Endothelial cell (in vitro differentiated cells): Measurements from ENCODE around the gene RAX2. TPM values are rescaled to one million over a fixed set of nuclear protein-coding genes. Genes with fewer than 3 reads are reported as not detected.

Source experiments
- DNase-seq: peaks from one replicate; pipeline ENCODE4 v3.0.0; 2021; ENCODE audit warnings: low spot score
- H3K27ac Mint-ChIP-seq: one replicate; pipeline ENCODE4 v1.8.0; 2021; ENCODE audit warnings: mixed read lengths, inconsistent platforms; ENCODE audit not compliant: unreplicated experiment
- H3K27me3 Mint-ChIP-seq: one replicate; pipeline ENCODE4 v1.8.0; 2021; ENCODE audit warnings: mild to moderate bottlenecking, moderate library complexity, mixed read lengths, inconsistent platforms; ENCODE audit not compliant: unreplicated experiment
- H3K36me3 Mint-ChIP-seq: one replicate; pipeline ENCODE4 v1.8.0; 2021; ENCODE audit warnings: mild to moderate bottlenecking, low read depth, mixed read lengths, inconsistent platforms; ENCODE audit not compliant: unreplicated experiment
- H3K4me1 Mint-ChIP-seq: one replicate; pipeline ENCODE4 v1.8.0; 2021; ENCODE audit warnings: mild to moderate bottlenecking, mixed read lengths, inconsistent platforms; ENCODE audit not compliant: unreplicated experiment
- H3K4me3 Mint-ChIP-seq: one replicate; pipeline ENCODE4 v1.8.0; 2021; ENCODE audit warnings: mild to moderate bottlenecking, mixed read lengths, inconsistent platforms; ENCODE audit not compliant: unreplicated experiment
- H3K9me3 Mint-ChIP-seq: one replicate; pipeline ENCODE4 v1.8.0; 2021; ENCODE audit warnings: mixed read lengths, inconsistent platforms; ENCODE audit not compliant: unreplicated experiment
- total RNA-seq: library from RNA; stranded (reverse); fragmentation: NEBNext Ultra II Directional; extraction: Animal tissue kit (Norgen Biotek cat#: 25700); gene quantifications from one replicate; pipeline ENCODE4 v1.2.1, GENCODE V29; 2021; ENCODE audit not compliant: unreplicated experiment
- TF ChIP-seq, protein P1 (sequence below): fragments of 200-600 bp; sonication (generic); IDR thresholded peaks from one replicate; pipeline ENCODE4 v1.5.0; 2021; ENCODE audit warnings: antibody characterized with exemption; ENCODE audit not compliant: unreplicated experiment

RAX2 gene
- total RNA-seq, 1 donor from 2014 or later = not detected

DNA sequence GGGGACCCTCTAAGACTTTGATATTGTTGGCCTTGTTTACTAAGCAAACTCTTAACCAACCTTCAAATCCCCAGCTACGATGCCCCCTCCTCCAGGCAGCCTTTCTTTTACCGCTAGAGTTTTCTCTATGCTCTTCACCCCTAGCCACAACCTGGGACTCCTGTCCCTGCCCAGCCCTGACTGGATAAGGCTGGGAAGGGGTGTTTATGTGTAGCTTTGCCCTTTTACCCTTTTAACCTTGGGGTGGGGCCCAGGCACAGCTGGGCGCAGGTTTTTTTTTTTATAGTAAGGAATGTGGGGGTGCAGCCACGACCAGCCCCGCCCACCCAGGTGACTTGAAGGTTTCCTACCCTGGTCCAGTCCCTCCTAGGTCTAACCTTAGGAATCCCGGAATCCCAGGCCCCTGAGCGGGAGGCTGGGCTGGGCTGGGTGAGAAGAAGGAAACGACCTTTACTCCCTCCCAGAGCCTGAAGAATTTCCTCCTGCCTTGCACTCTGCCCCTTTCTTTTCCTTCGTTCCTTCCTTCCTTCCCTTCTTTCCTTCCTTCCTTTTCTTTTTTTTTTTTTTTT is 51.6 kb downstream of the RAX2 start:
- H3K9me3 Mint-ChIP-seq = no peaks in the 10 kb centered on the region
- H3K36me3 Mint-ChIP-seq = no peaks in the 10 kb centered on the region
- TF ChIP-seq, protein P1, sequence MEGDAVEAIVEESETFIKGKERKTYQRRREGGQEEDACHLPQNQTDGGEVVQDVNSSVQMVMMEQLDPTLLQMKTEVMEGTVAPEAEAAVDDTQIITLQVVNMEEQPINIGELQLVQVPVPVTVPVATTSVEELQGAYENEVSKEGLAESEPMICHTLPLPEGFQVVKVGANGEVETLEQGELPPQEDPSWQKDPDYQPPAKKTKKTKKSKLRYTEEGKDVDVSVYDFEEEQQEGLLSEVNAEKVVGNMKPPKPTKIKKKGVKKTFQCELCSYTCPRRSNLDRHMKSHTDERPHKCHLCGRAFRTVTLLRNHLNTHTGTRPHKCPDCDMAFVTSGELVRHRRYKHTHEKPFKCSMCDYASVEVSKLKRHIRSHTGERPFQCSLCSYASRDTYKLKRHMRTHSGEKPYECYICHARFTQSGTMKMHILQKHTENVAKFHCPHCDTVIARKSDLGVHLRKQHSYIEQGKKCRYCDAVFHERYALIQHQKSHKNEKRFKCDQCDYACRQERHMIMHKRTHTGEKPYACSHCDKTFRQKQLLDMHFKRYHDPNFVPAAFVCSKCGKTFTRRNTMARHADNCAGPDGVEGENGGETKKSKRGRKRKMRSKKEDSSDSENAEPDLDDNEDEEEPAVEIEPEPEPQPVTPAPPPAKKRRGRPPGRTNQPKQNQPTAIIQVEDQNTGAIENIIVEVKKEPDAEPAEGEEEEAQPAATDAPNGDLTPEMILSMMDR = no peak
- DNase-seq = no peak
- peaks cover 3% of the 10 kb centered on the region for H3K27me3 Mint-ChIP-seq
- no peak overlapping the region for H3K4me3 Mint-ChIP-seq
- H3K27ac Mint-ChIP-seq = no peak overlapping the region
- peaks cover 2% of the 10 kb centered on the region for H3K4me1 Mint-ChIP-seq

DNA sequence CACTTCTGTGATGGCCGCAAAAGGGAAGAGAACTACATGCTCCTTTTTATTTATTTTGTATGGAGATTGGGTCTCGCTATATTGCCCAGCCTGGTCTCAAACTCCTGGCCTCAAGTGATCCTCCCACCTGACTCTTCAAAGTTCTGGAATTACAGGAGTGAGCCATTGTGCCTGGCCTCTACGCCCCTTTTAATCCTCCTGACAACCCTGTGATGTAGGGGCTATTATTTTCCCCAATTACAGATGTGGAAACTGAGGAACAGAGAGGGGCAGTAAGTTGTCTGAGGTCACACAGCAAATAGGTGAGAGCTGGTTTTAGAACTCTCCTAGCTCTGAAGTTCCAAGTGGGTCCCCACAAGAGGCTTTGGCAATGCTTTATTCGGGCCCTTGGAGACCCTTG is 52.2 kb downstream of the RAX2 start:
- H3K4me3 Mint-ChIP-seq = no peak overlapping the region
- H3K4me1 Mint-ChIP-seq = peaks cover 2% of the 10 kb centered on the region
- TF ChIP-seq, protein P1 = no peak
- no peak for DNase-seq
- no peak overlapping the region for H3K27ac Mint-ChIP-seq
- no peaks in the 10 kb centered on the region for H3K9me3 Mint-ChIP-seq
- peaks cover 3% of the 10 kb centered on the region for H3K27me3 Mint-ChIP-seq
- no peaks in the 10 kb centered on the region for H3K36me3 Mint-ChIP-seq

Other genes with a start within 250 kb of the RAX2 start
- gene TEKTIP1, start 233.1 kb downstream of the RAX2 start, total RNA-seq = 1.4 TPM
- gene MFSD12, start 214.6 kb downstream of the RAX2 start, total RNA-seq = 54.5 TPM
- gene HMG20B, start 199.3 kb downstream of the RAX2 start, total RNA-seq = 77.2 TPM
- gene GIPC3, start 186.8 kb downstream of the RAX2 start, total RNA-seq = 11.0 TPM
- 7.3 TPM for gene TBXA2R, start 165.4 kb downstream of the RAX2 start, total RNA-seq
- gene CACTIN, start 145.4 kb downstream of the RAX2 start, total RNA-seq = 31.8 TPM
- 65.8 TPM for gene PIP5K1C, start 71.8 kb downstream of the RAX2 start, total RNA-seq
- 3.1 TPM for gene TJP3, start 63.8 kb downstream of the RAX2 start, total RNA-seq
- gene APBA3, start 10.5 kb downstream of the RAX2 start, total RNA-seq = 23.8 TPM
- 26.7 TPM for gene MRPL54, start 9.5 kb downstream of the RAX2 start, total RNA-seq
- gene MATK, start 14.2 kb upstream of the RAX2 start, total RNA-seq = 10.9 TPM
- 1.8 TPM for gene ZFR2, start 96.8 kb upstream of the RAX2 start, total RNA-seq
- gene ATCAY, start 108.5 kb upstream of the RAX2 start, total RNA-seq = 0.67 TPM
- gene NMRK2, start 160.8 kb upstream of the RAX2 start, total RNA-seq = 1.4 TPM
- gene DAPK3, start 198.9 kb upstream of the RAX2 start, total RNA-seq = 316 TPM
- gene EEF2, start 213.2 kb upstream of the RAX2 start, total RNA-seq = 2,896 TPM
- 41.2 TPM for gene PIAS4, start 235.5 kb upstream of the RAX2 start, total RNA-seq